PC-3 (cell line): ENCODE measurements around the gene UBE2L3. TPM values are rescaled to one million over a fixed set of nuclear protein-coding genes. Genes with fewer than 3 reads are reported as not detected.

Experiments used
- ATAC-seq: fragments of 200-7000 bp; cut with Tn5 transposase; 2 replicates; pipeline ENCODE4 v1.9.1; 2020; ENCODE audit warnings: mild to moderate bottlenecking, moderate library complexity
- BruUV-seq: library from RNA; stranded (reverse); fragments of 400-500 nt; replicated peaks from 2 replicates; lab custom pipeline; 2021; lab: Mats Ljungman, UMichigan
- CTCF ChIA-PET: fragments of 300-600 bp; sonication (Branson Sonifier 250); formaldehyde crosslinking; loops from one replicate; lab custom pipeline; 2022; ENCODE audit warnings: antibody characterized with exemption; lab: Charles Lee
- POLR2A ChIA-PET: fragments of 300-600 bp; sonication (Branson Sonifier 250); formaldehyde crosslinking; loops from one replicate; lab custom pipeline; 2022; ENCODE audit warnings: antibody characterized with exemption; ENCODE audit not compliant: unreplicated experiment; lab: Charles Lee
- DNase-seq: peaks from one replicate; pipeline ENCODE4 v3.0.0-alpha.2; 2015
- H2AFZ ChIP-seq: fragments of 300-600 bp; sonication (generic); 2 replicates; pipeline ENCODE4 v1.6.0; 2016; ENCODE audit warnings: antibody characterized with exemption, low read length
- H3F3A ChIP-seq: fragments of 300-600 bp; sonication (generic); one replicate; pipeline ENCODE4 v1.6.0; 2017; ENCODE audit warnings: antibody characterized with exemption, low read length, control low read depth, mild to moderate bottlenecking; ENCODE audit not compliant: unreplicated experiment
- H3K27ac ChIP-seq: fragments of 300-600 bp; sonication (generic); 2 replicates; pipeline ENCODE4 v1.5.1; 2016; ENCODE audit warnings: mild to moderate bottlenecking, low read length
- H3K27me3 ChIP-seq: fragments of 300-600 bp; sonication (generic); 2 replicates; pipeline ENCODE4 v1.6.1; 2016; ENCODE audit warnings: low read length, mixed read lengths
- H3K36me3 ChIP-seq: fragments of 300-600 bp; sonication (generic); 2 replicates; pipeline ENCODE4 v1.6.1; 2016; ENCODE audit warnings: low read depth, mixed run types, low read length, mixed read lengths
- H3K4me1 ChIP-seq: fragments of 300-600 bp; sonication (generic); 2 replicates; pipeline ENCODE4 v1.5.1; 2016; ENCODE audit warnings: low read length; ENCODE audit not compliant: insufficient read depth
- H3K4me2 ChIP-seq: fragments of 300-600 bp; sonication (generic); 2 replicates; pipeline ENCODE4 v1.6.0; 2016; ENCODE audit warnings: low read length
- H3K4me3 ChIP-seq: fragments of 300-600 bp; sonication (generic); 2 replicates; pipeline ENCODE4 v1.5.1; 2016; ENCODE audit warnings: mild to moderate bottlenecking, low read length, mixed read lengths
- H3K79me2 ChIP-seq: fragments of 300-600 bp; sonication (generic); 2 replicates; pipeline ENCODE4 v1.6.1; 2017; ENCODE audit warnings: low read length, mixed read lengths
- H3K9ac ChIP-seq: fragments of 300-600 bp; sonication (generic); 2 replicates; pipeline ENCODE4 v1.6.0; 2016; ENCODE audit warnings: mild to moderate bottlenecking, low read length
- H3K9me2 ChIP-seq: fragments of 300-600 bp; sonication (generic); replicated peaks from 2 replicates; pipeline ENCODE4 v1.6.1; 2016; ENCODE audit warnings: mixed run types, low read length, mixed read lengths
- H3K9me3 ChIP-seq: fragments of 300-600 bp; sonication (generic); 2 replicates; pipeline ENCODE4 v1.6.1; 2016; ENCODE audit warnings: low read length, mixed read lengths
- H4K20me1 ChIP-seq: fragments of 300-600 bp; sonication (generic); 2 replicates; pipeline ENCODE4 v1.6.1; 2016; ENCODE audit warnings: low read length, mixed read lengths
- CTCF ChIP-seq: fragments of 300-600 bp; sonication (generic); conservative IDR thresholded peaks from 2 replicates; pipeline ENCODE4 v1.5.1; 2017; ENCODE audit warnings: antibody characterized with exemption, low read depth, mild to moderate bottlenecking, low read length
- EZH2 ChIP-seq: fragments of 300-600 bp; sonication (generic); IDR thresholded peaks from one replicate; pipeline ENCODE4 v1.6.1; 2017; ENCODE audit warnings: antibody characterized with exemption, mild to moderate bottlenecking, low read length; ENCODE audit not compliant: unreplicated experiment
- EZH2phosphoT487 ChIP-seq: fragments of 300-600 bp; sonication (generic); IDR thresholded peaks from 2 replicates; pipeline ENCODE4 v1.6.1; 2018; ENCODE audit warnings: mild to moderate bottlenecking, antibody characterized with exemption, low read length, borderline replicate concordance
- intact Hi-C: fragments of 100-400 bp; cut with micrococcal nuclease; formaldehyde crosslinking; loops from 2 replicates; pipeline ENCODE4 v1.9.0; 2023
- total RNA-seq: library from RNA; depleted of rRNA; stranded (reverse); fragments of >200 nt; gene quantifications from 2 replicates; pipeline ENCODE4 v1.2.3, GENCODE V29; 2014

The UBE2L3 gene
- total RNA-seq, 1 experiment from 2014 or later, result 72.0 TPM

GRCh38 chr22:21650280-21650679 is 82.8 kb downstream of the UBE2L3 start:
- ChIA-PET CTCF (no interaction called here), POLR2A (no interaction called here)
- ATAC-seq, result no peak
- DNase-seq, result no peak
- no peaks in the 10 kb centered on the region for H3K9me3 ChIP-seq
- H3K9me2 ChIP-seq, result no peaks in the 10 kb centered on the region
- no peak overlapping the region for H3K4me3 ChIP-seq
- no TSS peak for BruUV-seq
- peaks cover 13% of the 10 kb centered on the region for H3K79me2 ChIP-seq
- no peak overlapping the region for H3K4me2 ChIP-seq
- H3K4me1 ChIP-seq, result no peaks in the 10 kb centered on the region
- no peak overlapping the region for H3K9ac ChIP-seq
- no peaks in the 10 kb centered on the region for H3K27me3 ChIP-seq
- H4K20me1 ChIP-seq, result no peaks in the 10 kb centered on the region
- TF ChIP-seq EZH2phosphoT487 (no peak), EZH2 (no peak), CTCF (no peak)
- no peaks in the 10 kb centered on the region for H3K36me3 ChIP-seq
- intact Hi-C loops, result no loop called here
- H2AFZ ChIP-seq, result no peak overlapping the region
- H3F3A ChIP-seq, result no peaks in the 10 kb centered on the region
- H3K27ac ChIP-seq, result no peak overlapping the region

- no peaks in the 10 kb centered on the region for H3K36me3 ChIP-seq
- H2AFZ ChIP-seq, result peak overlapping the region; percentile 98
- H3F3A ChIP-seq, result no peaks in the 10 kb centered on the region
- H3K4me3 ChIP-seq, result peak overlapping the region; percentile 83
- DNase-seq (no peak), ATAC-seq (peak; percentile 14; the same call in 1 of the 2 replicates)
- H3K4me2 ChIP-seq, result peak overlapping the region; percentile 96
- no peaks in the 10 kb centered on the region for H3K4me1 ChIP-seq
- no peaks in the 10 kb centered on the region for H3K27me3 ChIP-seq
- no peak overlapping the region for H3K27ac ChIP-seq
- peaks cover 13% of the 10 kb centered on the region for H3K79me2 ChIP-seq
- H3K9ac ChIP-seq, result peak overlapping the region; percentile 81
- intact Hi-C loops, result no loop called here
- no peaks in the 10 kb centered on the region for H3K9me3 ChIP-seq
- no peaks in the 10 kb centered on the region for H4K20me1 ChIP-seq
- TSS peak; percentile 0 for BruUV-seq
- no peaks in the 10 kb centered on the region for H3K9me2 ChIP-seq
- ChIA-PET POLR2A (no interaction called here), CTCF (no interaction called here)
- no peak for TF ChIP-seq CTCF
- no peak for TF ChIP-seq EZH2
- TF ChIP-seq EZH2phosphoT487, result no peak
Observed at GRCh38 chr22:21650823-21651520, 83.5 kb downstream of the UBE2L3 start.

GRCh38 chr22:21651521-21652009 is 84.1 kb downstream of the UBE2L3 start:
- intact Hi-C loops, result no loop called here
- CTCF ChIA-PET, result interaction anchor here (0.7 kb wide), 1 partner anchor 868 kb away, joined by 3 read pairs; no protein-coding TSS in a partner anchor

More at GRCh38 chr22:21651521-21652009, 84.1 kb downstream of the UBE2L3 start:
- Histone ChIP-seq H3K79me2 (peaks cover 13% of the 10 kb centered on the region), H4K20me1 (no peaks in the 10 kb centered on the region), H3K4me3 (peak overlapping the region; percentile 83), H2AFZ (peak overlapping the region; percentile 98), H3K9me2 (no peaks in the 10 kb centered on the region), H3K27me3 (no peaks in the 10 kb centered on the region), H3K9ac (peak overlapping the region; percentile 81), H3F3A (no peaks in the 10 kb centered on the region), H3K4me1 (no peaks in the 10 kb centered on the region), H3K36me3 (no peaks in the 10 kb centered on the region), H3K27ac (peak overlapping the region; percentile 23; the same call in 1 of the 2 replicates), H3K9me3 (no peaks in the 10 kb centered on the region), H3K4me2 (peak overlapping the region; percentile 96)
- POLR2A ChIA-PET, result no interaction called here
- ATAC-seq, result peak; percentile 17
- TF ChIP-seq CTCF (no peak), EZH2phosphoT487 (no peak), EZH2 (no peak)
- BruUV-seq, result no TSS peak
- DNase-seq, result peak; percentile 9
